ENCODE results near the gene ZNF629.

DNA sequence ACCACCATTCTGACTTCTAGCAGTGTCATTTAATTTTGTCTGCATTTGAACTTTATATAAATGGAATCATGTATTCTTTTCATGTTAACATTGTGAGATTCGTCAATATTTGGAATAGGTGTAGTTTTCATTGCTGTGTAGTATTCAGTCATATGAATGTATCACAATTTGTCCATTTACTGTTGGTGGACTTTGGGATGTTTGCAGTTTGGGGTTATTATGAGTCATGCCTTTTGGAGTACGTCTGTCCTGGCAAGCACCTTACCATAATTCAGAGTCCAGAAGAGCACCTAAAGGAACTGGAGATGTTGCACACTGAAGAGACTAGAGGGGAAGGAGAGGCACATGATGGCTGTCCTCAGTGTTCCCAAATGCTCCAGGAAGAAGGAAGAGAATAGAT, 41.9 kb downstream of the ZNF629 start:
- TF ChIP-seq CTCF (IDR thresholded peaks at IDR 0.05) (no peak), POLR2A (IDR thresholded peaks at IDR 0.05) (no peak)
